ENCODE results near the gene SAMSN1. TPM values are rescaled to one million over a fixed set of nuclear protein-coding genes. Genes with fewer than 3 reads are reported as not detected.

Gene SAMSN1
- polyA plus RNA-seq, 2 of the 4 experiments (the other 2 are of a cell fraction), result 0.06 TPM; not detected in 1

GRCh38 chr21:14526199-14526598, 19.9 kb downstream of the SAMSN1 start:
- 2% methylated on average over 3 of the region's 3 CpGs for WGBS (ENCODE audit: missing lambda C conversion rate)
- no peak for DNase-seq (ENCODE audit: low read depth in 1 of 2, low spot score in 1 of 2)
- no peak for ATAC-seq
- Histone ChIP-seq H3K4me3 (no peak overlapping the region), H3K9me3 (no peaks in the 10 kb centered on the region), H3K4me2 (no peak overlapping the region), H3K27ac (no peak overlapping the region), H3K4me1 (no peaks in the 10 kb centered on the region)
- ChIA-PET POLR2A (no interaction called here), CTCF (no interaction called here)
- TF ChIP-seq PHF8 (IDR thresholded peaks at IDR 0.05; ENCODE audit: borderline replicate concordance, low read depth) (no peak), TP53 (CRISPR knock-in tag; IDR thresholded peaks at IDR 0.05) (no peak), RCOR1 (IDR thresholded peaks at IDR 0.05; ENCODE audit: low read depth, low read length) (no peak), ATOH8 (CRISPR knock-in tag; IDR thresholded peaks at IDR 0.05; ENCODE audit: low read depth) (no peak), RNF2 (IDR thresholded peaks at IDR 0.05; ENCODE audit: borderline replicate concordance, low read depth) (no peak), NR3C1 (IDR thresholded peaks at IDR 0.05) (no peak), MAX (IDR thresholded peaks at IDR 0.05) (no peak)
- no peak for FAIRE-seq

- no peaks in the 10 kb centered on the region for H3K9me3 ChIP-seq
- no peak overlapping the region for H3K4me3 ChIP-seq
- no peak for ATAC-seq
- H3K4me1 ChIP-seq, result no peaks in the 10 kb centered on the region
- no peak for DNase-seq (ENCODE audit: low read depth in 1 of 2, low spot score in 1 of 2)
- H3K27ac ChIP-seq, result no peak overlapping the region
- POLR2A ChIA-PET, result no interaction called here
- no peak for FAIRE-seq
- WGBS (ENCODE audit: missing lambda C conversion rate), result 23% methylated on average over 5 of the region's 5 CpGs
- no peak overlapping the region for H3K4me2 ChIP-seq
- CTCF ChIA-PET, result no interaction called here
- TF ChIP-seq ZNF302 (CRISPR knock-in tag; IDR thresholded peaks at IDR 0.05), result no peak
- no peak for TF ChIP-seq BHLHE40 (IDR thresholded peaks at IDR 0.05; ENCODE audit: low read depth, low read length)
- no peak for TF ChIP-seq MAX (IDR thresholded peaks at IDR 0.05)
- no peak for TF ChIP-seq ZC3H11A (IDR thresholded peaks at IDR 0.05)
- no peak for TF ChIP-seq NPAS2 (CRISPR knock-in tag; IDR thresholded peaks at IDR 0.05; ENCODE audit: borderline replicate concordance)
- no peak for TF ChIP-seq ZSCAN20 (CRISPR knock-in tag; IDR thresholded peaks at IDR 0.05)
- no peak for TF ChIP-seq FOSL2 (IDR thresholded peaks at IDR 0.05)
- no peak for TF ChIP-seq FOSL2 (CRISPR knock-in tag; IDR thresholded peaks at IDR 0.05)
- no peak for TF ChIP-seq JUN (IDR thresholded peaks at IDR 0.05)
- TF ChIP-seq JUNB (IDR thresholded peaks at IDR 0.05), result no peak
- no peak for TF ChIP-seq ATOH8 (CRISPR knock-in tag; IDR thresholded peaks at IDR 0.05; ENCODE audit: low read depth)
- no peak for TF ChIP-seq PBX3 (IDR thresholded peaks at IDR 0.05)
- no peak for TF ChIP-seq FOSB (CRISPR knock-in tag; IDR thresholded peaks at IDR 0.05)
- TF ChIP-seq SMC3 (IDR thresholded peaks at IDR 0.05), result no peak
- TF ChIP-seq MYC (IDR thresholded peaks at IDR 0.05; ENCODE audit: borderline replicate concordance, low read length), result no peak
- no peak for TF ChIP-seq HOXA7 (CRISPR knock-in tag; IDR thresholded peaks at IDR 0.05)
- no peak for TF ChIP-seq TFCP2L1 (CRISPR knock-in tag; IDR thresholded peaks at IDR 0.05)
- TF ChIP-seq KDM5A (IDR thresholded peaks at IDR 0.05), result no peak
- TF ChIP-seq RAD21 (conservative IDR thresholded peaks at IDR 0.05 in 1 of 2, IDR thresholded peaks at IDR 0.05 in 1 of 2), result no peak
- TF ChIP-seq EHMT2 (IDR thresholded peaks at IDR 0.05; ENCODE audit: low read depth), result no peak
Observed at GRCh38 chr21:14523234-14523633, 22.9 kb downstream of the SAMSN1 start.

Measured in A549 (cell line).